H9 (cell line): ENCODE measurements around the gene ELF1. TPM values are rescaled to one million over a fixed set of nuclear protein-coding genes. Genes with fewer than 3 reads are reported as not detected.
A peak's percentile ranks its signal among the peaks of the same experiment; 100 is the strongest.

Experiments used
- DNase-seq: peaks from one replicate; pipeline ENCODE4 v3.0.0-alpha.2; 2017
- H2AFZ ChIP-seq: one replicate; pipeline ENCODE4 v1.6.1; 2013; ENCODE audit warnings: mild to moderate bottlenecking, low read length, control low read depth, moderate library complexity
- H2AK5ac ChIP-seq: 2 replicates; pipeline ENCODE4 v1.6.1; 2013; ENCODE audit warnings: low read length, control low read depth, mixed read lengths; ENCODE audit not compliant: insufficient read length
- H2BK120ac ChIP-seq: one replicate; pipeline ENCODE4 v1.6.1; 2013; ENCODE audit warnings: low read depth, mild to moderate bottlenecking, low read length, control low read depth, inconsistent platforms; ENCODE audit not compliant: poor library complexity, severe bottlenecking
- H2BK12ac ChIP-seq: 2 replicates; pipeline ENCODE4 v1.6.1; 2013; ENCODE audit warnings: low read length, control low read depth, mixed read lengths, low read depth; ENCODE audit not compliant: insufficient read length
- H2BK15ac ChIP-seq: 2 replicates; pipeline ENCODE4 v1.6.1; 2013; ENCODE audit warnings: low read depth, low read length, control low read depth
- H2BK20ac ChIP-seq: one replicate; pipeline ENCODE4 v1.6.1; 2013; ENCODE audit warnings: low read depth, mild to moderate bottlenecking, low read length, control low read depth, inconsistent platforms; ENCODE audit not compliant: poor library complexity, severe bottlenecking
- H2BK5ac ChIP-seq: 2 replicates; pipeline ENCODE4 v1.6.1; 2013; ENCODE audit warnings: low read length, control low read depth, mixed read lengths; ENCODE audit not compliant: insufficient read length
- H3K14ac ChIP-seq: 2 replicates; pipeline ENCODE4 v1.6.1; 2013; ENCODE audit warnings: low read length, control low read depth; ENCODE audit not compliant: insufficient read depth
- H3K18ac ChIP-seq: 2 replicates; pipeline ENCODE4 v1.6.1; 2013; ENCODE audit warnings: low read depth, mild to moderate bottlenecking, mixed read lengths, low read length, control low read depth; ENCODE audit not compliant: insufficient read length
- H3K23ac ChIP-seq: 2 replicates; pipeline ENCODE4 v1.6.1; 2013; ENCODE audit warnings: low read length, control low read depth, mixed read lengths, low read depth; ENCODE audit not compliant: insufficient read length
- H3K23me2 ChIP-seq: 2 replicates; pipeline ENCODE4 v1.6.1; 2013; ENCODE audit warnings: low read depth, mild to moderate bottlenecking, mixed read lengths, low read length, control low read depth; ENCODE audit not compliant: insufficient read length, poor library complexity, severe bottlenecking
- H3K27ac ChIP-seq: 2 replicates; pipeline ENCODE4 v1.5.1; 2013; ENCODE audit warnings: low read length, control low read depth, mixed read lengths, low read depth; ENCODE audit not compliant: insufficient read length
- H3K27me3 ChIP-seq: 2 replicates; pipeline ENCODE4 v1.6.1; 2013; ENCODE audit warnings: low read length, control low read depth, inconsistent platforms; ENCODE audit not compliant: insufficient read depth
- H3K4ac ChIP-seq: 2 replicates; pipeline ENCODE4 v1.6.1; 2013; ENCODE audit warnings: low read depth, mild to moderate bottlenecking, control low read depth, inconsistent platforms, low read length, moderate library complexity
- H3K4me1 ChIP-seq: 2 replicates; pipeline ENCODE4 v1.6.1; 2013; ENCODE audit warnings: low read length, control low read depth, inconsistent platforms; ENCODE audit not compliant: insufficient read depth
- H3K4me2 ChIP-seq: 2 replicates; pipeline ENCODE4 v1.6.1; 2013; ENCODE audit warnings: low read length, control low read depth, mixed read lengths; ENCODE audit not compliant: insufficient read length, insufficient read depth
- H3K56ac ChIP-seq: 2 replicates; pipeline ENCODE4 v1.6.1; 2013; ENCODE audit warnings: low read depth, mild to moderate bottlenecking, mixed read lengths, low read length, control low read depth; ENCODE audit not compliant: insufficient read length
- H3K79me1 ChIP-seq: 2 replicates; pipeline ENCODE4 v1.6.1; 2013; ENCODE audit warnings: low read depth, mild to moderate bottlenecking, moderate library complexity, low read length, control low read depth, inconsistent platforms; ENCODE audit not compliant: insufficient read depth, poor library complexity, severe bottlenecking
- H3K79me2 ChIP-seq: 2 replicates; pipeline ENCODE4 v1.6.1; 2013; ENCODE audit warnings: low read length, control low read depth, inconsistent platforms; ENCODE audit not compliant: insufficient read depth
- H3K9ac ChIP-seq: 2 replicates; pipeline ENCODE4 v1.6.1; 2013; ENCODE audit warnings: low read length, control low read depth, mixed read lengths; ENCODE audit not compliant: insufficient read length; ENCODE audit errors: extremely low read depth
- H3K9me3 ChIP-seq: one replicate; pipeline ENCODE4 v1.6.1; 2013; ENCODE audit warnings: low read depth, low read length, inconsistent platforms; ENCODE audit not compliant: control insufficient read depth
- H3T11ph ChIP-seq: one replicate; pipeline ENCODE4 v1.6.1; 2013; ENCODE audit warnings: mild to moderate bottlenecking, low read length, control low read depth, inconsistent platforms
- H4K20me1 ChIP-seq: one replicate; pipeline ENCODE4 v1.6.1; 2013; ENCODE audit not compliant: control insufficient read depth, insufficient read length, insufficient read depth
- H4K5ac ChIP-seq: 2 replicates; pipeline ENCODE4 v1.6.1; 2013; ENCODE audit warnings: low read depth, mild to moderate bottlenecking, mixed read lengths, low read length, control low read depth; ENCODE audit not compliant: insufficient read length
- H4K8ac ChIP-seq: replicated peaks from 2 replicates; pipeline ENCODE4 v1.6.1; 2013; ENCODE audit warnings: low read length, control low read depth, mixed read lengths, low read depth; ENCODE audit not compliant: insufficient read length
- H4K91ac ChIP-seq: 2 replicates; pipeline ENCODE4 v1.6.1; 2013; ENCODE audit warnings: low read depth, mild to moderate bottlenecking, moderate library complexity, mixed read lengths, low read length, control low read depth; ENCODE audit not compliant: insufficient read length
- H3K27ac Mint-ChIP-seq, 3 experiments: 2 replicates in 2 of 3; 3 replicates in 1 of 3; pipeline ENCODE4 v1.8.0; 2020 to 2021; ENCODE audit warnings: mixed read lengths in 3 of 3, mild to moderate bottlenecking in 1 of 3, moderate library complexity in 1 of 3
- H3K27me3 Mint-ChIP-seq: 2 replicates; pipeline ENCODE4 v1.8.0; 2021; ENCODE audit warnings: low read depth, mild to moderate bottlenecking, moderate library complexity, mixed read lengths
- H3K36me3 Mint-ChIP-seq, 3 experiments: 2 replicates in 2 of 3; 3 replicates in 1 of 3; pipeline ENCODE4 v1.8.0; 2020 to 2021; ENCODE audit warnings: low read depth in 3 of 3, mixed read lengths in 3 of 3; ENCODE audit not compliant: insufficient read depth in 1 of 3
- H3K4me1 Mint-ChIP-seq, 2 experiments: 2 replicates each; pipeline ENCODE4 v1.8.0; 2020; ENCODE audit warnings: mixed read lengths in 2 of 2
- H3K4me3 Mint-ChIP-seq, 2 experiments: 2 replicates in 1 of 2; 3 replicates in 1 of 2; pipeline ENCODE4 v1.8.0; 2020 to 2021; ENCODE audit warnings: mild to moderate bottlenecking in 2 of 2, mixed read lengths in 2 of 2, moderate library complexity in 1 of 2
- H3K9me3 Mint-ChIP-seq, 2 experiments: 2 replicates in 1 of 2; 3 replicates in 1 of 2; pipeline ENCODE4 v1.8.0; 2020; ENCODE audit warnings: mild to moderate bottlenecking in 2 of 2, mixed read lengths in 2 of 2, moderate library complexity in 1 of 2
- WGBS: extraction: QIAGEN DNeasy Blood & Tissue Kit; methylation state at CpG from one replicate; pipeline ENCODE4 v1.1.7; 2013; ENCODE audit warnings: missing lambda C conversion rate, low lambda C conversion rate, mixed read lengths; ENCODE audit not compliant: insufficient read length; ENCODE audit errors: extremely low coverage; 5-methylcytosine and 5-hydroxymethylcytosine counted together
- total RNA-seq: library from RNA; stranded (reverse); gene quantifications from 2 replicates; pipeline ENCODE4 v1.2.1, GENCODE V29; 2021
- TF ChIP-seq, protein P1 (sequence below): fragments of 200-600 bp; sonication (generic); conservative IDR thresholded peaks from 3 replicates; pipeline ENCODE4 v1.8.0; 2021; ENCODE audit warnings: antibody characterized with exemption, mild to moderate bottlenecking

ELF1 gene
- total RNA-seq, 1 experiment from 2014 or later = 15.5 TPM

DNA sequence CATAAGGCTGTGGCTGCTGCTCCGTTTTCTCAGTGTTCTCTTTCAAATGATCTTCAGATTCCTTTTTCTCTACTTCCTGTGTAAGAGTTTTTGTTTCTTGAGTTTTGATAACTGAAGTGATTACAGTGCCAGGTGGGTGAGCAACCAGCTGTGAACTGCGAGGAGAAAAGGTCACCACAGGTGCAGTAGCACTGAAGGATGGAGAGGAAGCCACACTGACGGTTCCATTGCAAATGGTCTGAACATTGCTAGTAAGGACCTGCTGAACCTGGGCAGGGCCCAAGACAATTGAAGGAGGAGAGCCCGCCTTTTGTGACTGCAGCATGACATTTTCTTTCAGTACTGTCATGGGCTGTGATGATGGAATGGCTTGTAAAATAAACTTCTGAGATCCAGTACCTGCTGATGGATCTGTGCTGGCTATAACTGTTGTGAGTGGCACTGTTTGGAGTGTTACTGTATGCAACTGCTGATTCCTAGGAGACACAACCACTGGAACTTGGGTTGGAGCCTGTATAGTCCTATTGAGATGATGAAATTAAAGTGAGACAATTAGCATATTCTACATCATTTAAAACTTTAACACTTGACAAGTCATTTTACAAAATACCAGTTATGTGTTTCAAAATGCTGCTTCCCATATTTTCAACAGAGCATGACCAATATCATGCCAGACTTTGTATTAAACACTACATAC, 85.5 kb downstream of the ELF1 start:
- H4K20me1 ChIP-seq = no peaks in the 10 kb centered on the region
- H2AK5ac ChIP-seq = no peak overlapping the region
- H3K79me2 ChIP-seq = no peaks in the 10 kb centered on the region
- H2BK15ac ChIP-seq = no peak overlapping the region
- H3K79me1 ChIP-seq = no peaks in the 10 kb centered on the region
- no peak overlapping the region for H3K56ac ChIP-seq
- H3K4me2 ChIP-seq = no peak overlapping the region
- Mint-ChIP-seq H3K4me3 (no peak overlapping the region), H3K36me3 (peaks cover 0 to 5% (median 0%) of the 10 kb centered on the region in 3 experiments; a peak in 1 of 7 replicates), H3K27ac (0 out of 7 replicates have a peak overlapping the region, but pooled peaks of 1 of the 3 experiments have one; percentile 9), H3K9me3 (no peaks in the 10 kb centered on the region), H3K4me1 (peaks cover 7 to 8% of the 10 kb centered on the region in 2 experiments), H3K27me3 (no peaks in the 10 kb centered on the region)
- no peak overlapping the region for H2AFZ ChIP-seq
- no peak overlapping the region for H4K91ac ChIP-seq
- no peak overlapping the region for H3K27ac ChIP-seq
- no peak overlapping the region for H2BK12ac ChIP-seq
- H2BK120ac ChIP-seq = no peak overlapping the region
- H3K23me2 ChIP-seq = no peaks in the 10 kb centered on the region
- no peaks in the 10 kb centered on the region for H3K27me3 ChIP-seq
- no peak for DNase-seq
- no peak overlapping the region for H3K4ac ChIP-seq
- H3K9ac ChIP-seq = no peak overlapping the region
- no peak overlapping the region for H4K5ac ChIP-seq
- no peak overlapping the region for H3K23ac ChIP-seq
- H3T11ph ChIP-seq = no peak overlapping the region
- no peak overlapping the region for H2BK20ac ChIP-seq
- TF ChIP-seq, protein P1, sequence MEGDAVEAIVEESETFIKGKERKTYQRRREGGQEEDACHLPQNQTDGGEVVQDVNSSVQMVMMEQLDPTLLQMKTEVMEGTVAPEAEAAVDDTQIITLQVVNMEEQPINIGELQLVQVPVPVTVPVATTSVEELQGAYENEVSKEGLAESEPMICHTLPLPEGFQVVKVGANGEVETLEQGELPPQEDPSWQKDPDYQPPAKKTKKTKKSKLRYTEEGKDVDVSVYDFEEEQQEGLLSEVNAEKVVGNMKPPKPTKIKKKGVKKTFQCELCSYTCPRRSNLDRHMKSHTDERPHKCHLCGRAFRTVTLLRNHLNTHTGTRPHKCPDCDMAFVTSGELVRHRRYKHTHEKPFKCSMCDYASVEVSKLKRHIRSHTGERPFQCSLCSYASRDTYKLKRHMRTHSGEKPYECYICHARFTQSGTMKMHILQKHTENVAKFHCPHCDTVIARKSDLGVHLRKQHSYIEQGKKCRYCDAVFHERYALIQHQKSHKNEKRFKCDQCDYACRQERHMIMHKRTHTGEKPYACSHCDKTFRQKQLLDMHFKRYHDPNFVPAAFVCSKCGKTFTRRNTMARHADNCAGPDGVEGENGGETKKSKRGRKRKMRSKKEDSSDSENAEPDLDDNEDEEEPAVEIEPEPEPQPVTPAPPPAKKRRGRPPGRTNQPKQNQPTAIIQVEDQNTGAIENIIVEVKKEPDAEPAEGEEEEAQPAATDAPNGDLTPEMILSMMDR = no peak
- no peak overlapping the region for H4K8ac ChIP-seq
- no peaks in the 10 kb centered on the region for H3K9me3 ChIP-seq
- H2BK5ac ChIP-seq = no peak overlapping the region
- WGBS = no CpG with 5 or more reads among the region's 4 CpGs
- H3K14ac ChIP-seq = no peak overlapping the region
- no peaks in the 10 kb centered on the region; the same call in 1 of the 2 replicates for H3K4me1 ChIP-seq
- no peak overlapping the region for H3K18ac ChIP-seq
